ENCODE results near the gene IQSEC1.

IQSEC1 gene

DNA sequence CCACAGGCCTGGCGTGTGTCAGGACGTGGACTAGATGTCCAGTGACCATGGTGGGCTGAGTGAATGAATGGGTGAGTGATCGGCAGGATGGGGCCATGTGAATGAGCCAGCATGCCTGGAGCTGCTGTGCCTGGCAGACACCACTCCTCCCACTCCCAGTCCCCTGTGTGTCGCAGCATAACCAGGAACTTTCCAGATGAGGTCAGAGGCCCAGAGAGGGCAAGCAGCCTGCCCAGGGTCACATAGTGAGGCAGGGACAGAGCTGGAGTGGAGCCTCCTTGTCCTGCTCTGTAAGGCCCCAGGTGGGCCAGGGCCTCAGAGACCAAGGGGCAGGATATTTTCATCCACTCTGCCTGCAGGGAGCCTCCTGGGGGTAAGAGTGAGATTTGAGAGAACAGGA is 6.4 kb downstream of the IQSEC1 start:
- DNase-seq, result no peak

DNA sequence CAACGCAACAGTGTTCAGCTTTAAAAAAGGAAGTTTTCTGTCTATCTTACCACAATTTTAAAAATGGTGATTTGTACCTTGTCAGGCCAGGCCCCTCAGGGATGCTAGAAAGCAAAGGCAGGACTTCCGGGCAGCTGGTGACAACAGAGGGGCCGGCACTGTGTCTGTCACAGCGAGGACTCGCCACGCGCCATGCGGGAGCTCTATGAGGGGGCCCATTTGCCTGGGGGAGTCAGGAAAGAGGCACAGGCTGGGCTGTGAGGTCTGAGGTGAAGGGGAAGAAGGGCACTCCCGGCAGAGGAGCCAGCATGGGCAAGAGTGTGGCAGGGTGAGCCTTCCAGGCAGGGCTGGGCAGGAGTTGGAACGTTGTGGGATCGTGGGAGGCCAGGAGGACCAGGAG is 7.0 kb downstream of the IQSEC1 start:
- DNase-seq, result no peak

DNA sequence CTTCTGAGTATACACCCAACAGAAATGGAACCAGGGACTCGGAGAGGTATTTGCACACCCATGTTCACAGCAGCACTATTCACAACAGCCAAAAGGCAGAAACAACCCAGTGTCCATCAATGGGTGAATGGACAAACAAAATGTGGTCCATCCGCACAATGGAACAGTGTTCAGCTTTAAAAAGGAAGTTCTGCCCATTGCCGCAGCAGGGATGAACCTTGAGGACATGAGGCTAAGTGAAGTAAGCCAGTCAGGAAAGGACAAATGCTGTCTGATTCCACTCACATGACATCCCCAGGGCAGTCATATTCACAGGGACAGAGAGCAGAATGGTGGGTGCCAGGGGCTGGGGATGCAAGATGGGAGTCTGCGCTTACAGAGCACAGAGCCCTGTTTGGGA is 7.5 kb downstream of the IQSEC1 start:
- no peak for DNase-seq

DNA sequence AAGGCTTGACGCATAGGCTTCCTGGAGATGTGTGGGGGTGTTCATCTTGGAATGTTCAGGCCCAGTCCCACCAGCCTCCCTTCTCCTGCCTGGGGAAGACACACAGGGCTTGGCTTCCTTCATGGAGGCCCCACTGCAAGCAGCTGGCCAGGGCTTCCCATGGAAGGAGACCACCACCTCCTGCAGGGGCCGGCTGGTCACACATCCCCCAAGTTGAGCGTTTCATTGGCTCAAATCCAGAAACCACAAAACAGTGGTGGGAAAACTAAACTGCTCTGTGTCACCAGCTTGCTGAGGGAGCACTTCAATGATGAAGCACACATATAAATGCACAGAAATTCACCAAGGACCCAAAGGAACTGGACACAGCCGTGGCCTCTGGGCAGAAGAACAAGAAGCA is 8.3 kb downstream of the IQSEC1 start:
- no peak for DNase-seq

DNA sequence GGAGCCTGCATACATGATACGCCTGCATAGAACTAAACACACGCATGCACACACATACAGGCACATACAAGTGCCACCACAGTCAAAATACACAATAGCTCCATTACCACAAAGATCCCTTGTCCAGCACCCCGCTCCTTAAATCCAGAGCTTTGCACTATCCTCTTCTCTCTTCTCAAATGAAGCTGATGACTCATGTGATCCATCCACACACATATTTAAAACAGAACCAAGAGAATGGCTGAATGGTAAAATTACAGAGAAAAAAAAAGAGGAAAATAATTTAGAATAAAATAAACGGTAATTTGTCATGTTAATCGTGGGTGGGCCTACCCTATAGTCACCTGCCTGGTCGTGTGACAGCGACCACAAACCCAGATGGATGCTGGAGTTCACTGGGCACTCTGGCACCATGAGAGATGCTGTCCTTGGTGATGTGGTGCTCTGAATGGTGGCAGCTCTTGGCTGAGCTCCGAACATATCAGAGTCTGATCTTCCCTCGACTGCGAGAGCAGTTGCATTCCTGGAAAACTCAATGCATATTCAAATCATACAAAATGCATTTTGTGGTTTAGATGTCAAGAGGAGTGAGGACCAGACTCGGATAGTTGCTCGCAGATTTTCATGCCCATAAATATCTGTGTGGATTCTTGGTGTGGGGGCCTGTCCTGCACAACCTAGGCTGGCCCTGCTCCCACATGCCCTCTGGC is 8.9 kb downstream of the IQSEC1 start:
- no peak for DNase-seq

DNA sequence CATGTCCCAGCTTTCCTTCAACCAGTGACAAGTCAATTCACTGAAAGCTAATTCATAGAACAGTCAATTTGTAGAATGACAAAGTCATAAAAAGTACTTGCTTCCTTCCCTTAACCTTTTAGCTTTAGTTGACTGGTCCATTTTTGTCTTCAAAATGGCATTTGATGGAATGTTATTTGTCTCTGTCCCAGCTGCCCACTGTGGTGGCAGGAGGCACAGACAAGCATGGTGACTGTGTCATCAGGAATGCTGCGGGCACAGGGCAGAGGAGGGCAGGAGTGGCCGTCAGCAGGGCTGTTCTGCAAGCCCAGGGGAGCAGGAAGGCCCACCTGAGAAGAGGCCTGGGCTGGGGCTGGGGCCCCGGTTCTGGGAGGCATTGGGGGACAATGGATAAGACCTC is 10.0 kb downstream of the IQSEC1 start:
- DNase-seq, result no peak

DNA sequence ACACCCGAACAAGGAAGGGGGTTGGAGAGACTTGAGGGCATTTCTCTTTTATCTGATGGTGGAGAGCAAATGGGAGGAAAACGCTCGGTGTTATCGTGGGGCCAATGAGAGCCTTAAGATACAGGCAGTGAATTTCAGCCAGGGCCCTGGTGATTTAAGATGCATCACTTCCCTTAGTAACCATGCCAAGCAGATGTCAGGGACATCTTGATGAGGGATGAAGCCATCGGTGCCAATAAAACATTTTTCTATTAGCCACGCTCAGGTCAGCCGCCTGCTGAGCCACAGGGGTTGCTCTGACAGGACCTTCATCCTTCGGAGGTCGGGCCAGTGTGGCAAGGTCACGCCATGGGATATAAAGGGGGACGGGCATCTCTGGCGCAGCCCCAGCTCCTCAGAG is 10.6 kb downstream of the IQSEC1 start:
- DNase-seq, result no peak

DNA sequence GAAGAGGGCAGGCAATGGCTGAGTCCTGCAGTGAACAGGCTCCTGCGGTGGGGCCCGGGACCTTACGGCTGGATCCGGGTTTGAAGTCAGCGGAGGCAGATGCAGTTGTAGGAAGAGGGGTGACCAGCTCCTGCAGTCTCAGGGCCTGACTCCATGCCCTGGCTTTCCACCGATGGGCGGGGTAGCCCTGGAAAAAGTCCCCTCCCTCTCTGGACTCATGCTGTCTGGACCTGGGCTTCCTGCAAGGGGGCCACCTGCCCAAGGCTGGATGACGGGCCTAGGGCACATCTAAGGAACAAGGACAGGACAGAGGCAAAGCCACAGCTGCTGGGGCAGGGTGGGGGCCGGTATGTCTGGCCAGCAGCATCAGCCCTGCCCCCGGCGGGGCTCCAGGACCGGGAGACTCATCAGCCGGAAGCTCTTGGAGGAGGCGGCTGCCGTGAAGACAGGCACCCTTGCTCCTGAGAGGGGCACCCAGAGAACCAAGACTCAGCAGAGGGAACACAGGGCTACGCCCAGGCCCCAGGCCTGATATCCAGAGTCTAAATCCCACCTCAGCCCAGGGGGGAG is 12.8 kb downstream of the IQSEC1 start:
- no peak for DNase-seq

DNA sequence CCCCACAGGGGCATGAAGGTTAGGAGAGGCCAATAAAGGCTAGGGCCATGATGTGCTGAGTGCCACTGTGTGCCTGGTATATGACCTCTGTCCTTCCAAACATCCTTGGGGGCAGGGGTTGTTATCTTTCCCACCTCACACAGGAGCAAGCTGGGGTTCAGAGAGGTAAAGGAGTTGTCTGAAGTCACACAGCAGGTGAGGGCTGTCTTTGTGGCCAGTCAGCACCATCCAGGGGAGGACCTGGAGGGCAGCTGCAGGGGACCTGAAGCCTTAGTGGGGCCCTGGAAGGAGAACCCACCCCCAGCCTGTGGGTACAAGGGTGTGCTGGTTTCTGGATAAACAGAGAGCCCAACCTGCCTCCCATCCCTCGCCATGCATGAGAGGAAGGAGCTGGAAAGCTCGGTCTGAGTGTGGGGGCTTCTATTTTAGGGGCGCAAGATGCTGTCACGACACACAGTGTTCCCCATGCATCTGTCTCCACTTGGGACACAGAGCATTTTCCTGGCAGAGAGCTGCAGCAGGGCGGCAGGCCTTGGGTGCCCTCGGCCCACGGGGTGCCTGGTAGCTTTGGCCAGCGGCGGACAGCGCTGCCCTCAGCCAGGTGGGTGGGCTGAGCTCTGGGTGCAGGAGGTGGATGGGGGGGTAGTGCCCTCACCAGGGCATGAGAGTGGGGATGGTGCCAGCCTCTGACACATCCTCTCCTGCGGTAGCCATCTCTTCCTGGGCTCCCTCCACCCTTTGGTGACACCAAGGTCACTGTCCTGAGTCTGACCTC is 14.7 kb downstream of the IQSEC1 start:
- no peak for DNase-seq

DNA sequence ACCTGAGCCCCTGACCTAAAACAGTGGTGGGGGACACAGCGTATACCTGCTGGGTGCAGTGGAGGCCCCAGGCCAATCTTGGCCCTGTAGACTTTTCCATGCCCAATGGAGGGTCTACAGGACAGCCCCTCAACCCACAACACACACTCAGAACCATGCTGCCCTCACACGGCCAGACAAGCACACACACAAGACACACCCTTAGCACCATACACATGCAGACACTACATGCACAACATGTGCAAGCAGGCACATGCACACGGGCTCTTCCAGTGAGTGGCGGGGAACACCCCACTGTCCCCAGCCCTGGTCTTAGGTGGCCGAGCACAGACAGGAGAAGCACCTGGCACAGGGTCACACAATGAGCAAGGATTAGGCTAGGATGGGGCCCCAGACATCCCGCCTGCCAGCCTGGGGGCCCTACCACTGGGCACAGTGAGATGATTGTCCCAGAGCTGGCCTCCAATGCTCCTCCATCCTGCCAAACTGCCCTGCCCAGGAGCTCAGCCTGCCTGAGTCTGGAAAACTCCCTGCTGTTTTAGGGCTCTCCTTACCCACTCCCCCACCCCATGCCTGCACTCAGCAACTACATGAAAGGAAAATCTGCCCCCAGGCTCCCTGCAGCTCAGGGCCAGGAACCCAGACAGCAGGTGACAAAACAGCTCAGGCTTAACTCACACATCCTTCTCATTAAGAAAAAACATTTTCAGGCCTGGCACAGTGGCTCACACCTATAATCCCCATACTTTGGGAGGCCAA is 15.8 kb downstream of the IQSEC1 start:
- DNase-seq, result no peak

DNA sequence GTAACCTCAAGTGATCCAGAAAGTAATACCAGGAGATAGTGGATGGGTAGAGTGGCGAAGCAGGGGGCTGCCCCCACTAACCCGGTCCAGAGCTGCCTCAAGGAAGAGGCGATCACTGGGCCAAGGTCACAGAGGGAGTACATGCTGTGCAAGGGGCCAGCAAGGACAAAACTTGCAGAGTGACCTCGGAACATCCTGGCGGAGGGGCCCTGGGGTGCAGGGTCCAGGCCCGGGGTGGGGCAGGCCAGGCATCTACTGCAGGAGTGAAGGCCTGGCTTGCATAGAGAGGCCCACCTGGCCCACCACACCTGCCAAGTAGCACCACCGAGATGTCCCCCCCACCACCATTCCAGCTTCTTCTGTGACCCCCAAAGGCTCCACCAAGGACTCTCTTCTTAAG is 17.6 kb downstream of the IQSEC1 start:
- no peak for DNase-seq

DNA sequence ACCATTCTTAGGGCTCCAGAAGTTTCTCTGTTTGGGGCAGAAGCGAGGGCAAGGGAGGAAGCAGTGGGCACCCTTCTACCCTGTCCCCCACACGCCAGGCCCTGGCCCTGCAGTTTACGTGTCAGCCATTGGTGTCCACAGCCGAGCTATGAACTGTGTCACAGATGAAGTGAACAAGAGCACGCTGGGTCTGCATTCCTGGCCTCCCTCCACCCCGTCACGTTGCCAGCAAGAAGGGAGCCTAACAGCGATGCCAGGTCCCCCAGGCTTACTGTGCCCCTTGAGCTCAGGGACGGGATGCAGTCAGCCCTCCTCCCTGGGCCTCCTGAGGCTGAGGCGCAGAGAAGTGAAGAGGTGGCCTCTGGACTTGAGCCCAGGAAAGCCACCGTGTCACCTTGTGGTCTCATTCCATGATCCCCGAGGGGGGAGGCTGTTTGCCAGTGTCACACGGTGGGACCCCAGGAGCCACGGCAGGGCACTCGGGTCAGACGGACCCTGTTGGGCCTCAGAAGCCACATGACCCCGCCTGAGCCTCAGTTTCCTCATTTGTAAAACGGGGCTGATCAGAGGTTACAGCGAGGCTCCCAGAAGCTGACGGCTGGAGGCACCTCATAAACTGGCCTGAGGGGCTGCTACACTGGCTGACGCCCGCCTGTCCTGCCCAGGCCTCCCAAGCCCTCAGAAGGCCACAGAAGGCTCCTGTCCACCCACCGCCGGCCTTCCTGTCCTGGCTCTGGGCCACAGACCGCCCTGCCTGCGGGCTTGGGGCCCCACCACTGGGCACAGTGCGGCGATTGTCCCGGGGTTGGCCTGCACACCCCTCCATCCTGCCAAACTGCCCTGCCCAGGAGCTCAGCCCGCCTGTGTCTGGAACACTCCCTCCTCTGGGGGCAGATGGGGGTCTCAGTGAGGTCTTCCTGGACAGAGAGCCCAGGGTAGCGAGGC is 18.6 kb downstream of the IQSEC1 start:
- DNase-seq, result no peak

DNA sequence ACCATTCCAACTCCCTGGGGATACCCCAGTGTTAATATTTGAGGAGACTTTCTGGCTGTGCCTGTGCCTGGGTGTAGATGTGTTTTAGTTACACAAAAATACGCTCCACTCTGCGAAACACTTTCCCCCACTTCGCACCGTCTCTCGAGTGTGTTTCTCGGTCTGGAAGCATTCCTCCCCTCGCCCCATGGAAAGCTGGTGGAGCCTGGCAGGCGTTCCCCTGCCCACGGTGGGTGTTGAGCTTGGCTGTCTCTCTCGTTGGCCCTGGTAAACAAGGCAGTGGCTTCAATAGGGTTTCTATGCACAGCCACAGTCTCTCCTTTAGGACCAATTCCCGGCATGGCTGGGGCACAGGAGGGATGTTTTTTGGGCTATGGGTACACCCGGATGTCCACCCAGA is 19.3 kb downstream of the IQSEC1 start:
- no peak for DNase-seq

DNA sequence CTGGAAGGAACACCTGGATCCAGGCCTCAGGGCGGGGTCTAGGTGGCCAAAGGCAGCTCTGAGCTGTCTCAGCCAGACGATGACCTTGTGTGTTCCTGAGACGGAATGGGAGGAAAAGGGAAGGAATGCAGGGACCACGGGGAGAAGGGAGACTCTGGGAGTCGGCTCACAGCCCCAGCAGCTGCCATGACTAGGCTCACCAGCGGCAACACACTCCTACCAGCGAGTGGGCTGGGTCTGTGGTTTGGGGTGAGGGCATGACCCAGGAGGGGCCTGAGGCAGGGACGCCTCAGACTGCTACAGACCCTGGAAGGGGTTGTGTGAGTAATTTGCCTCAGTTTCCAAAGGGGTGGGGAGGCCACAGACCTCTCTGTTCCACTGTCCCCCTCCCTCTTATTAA is 19.8 kb downstream of the IQSEC1 start:
- no peak for DNase-seq

DNA sequence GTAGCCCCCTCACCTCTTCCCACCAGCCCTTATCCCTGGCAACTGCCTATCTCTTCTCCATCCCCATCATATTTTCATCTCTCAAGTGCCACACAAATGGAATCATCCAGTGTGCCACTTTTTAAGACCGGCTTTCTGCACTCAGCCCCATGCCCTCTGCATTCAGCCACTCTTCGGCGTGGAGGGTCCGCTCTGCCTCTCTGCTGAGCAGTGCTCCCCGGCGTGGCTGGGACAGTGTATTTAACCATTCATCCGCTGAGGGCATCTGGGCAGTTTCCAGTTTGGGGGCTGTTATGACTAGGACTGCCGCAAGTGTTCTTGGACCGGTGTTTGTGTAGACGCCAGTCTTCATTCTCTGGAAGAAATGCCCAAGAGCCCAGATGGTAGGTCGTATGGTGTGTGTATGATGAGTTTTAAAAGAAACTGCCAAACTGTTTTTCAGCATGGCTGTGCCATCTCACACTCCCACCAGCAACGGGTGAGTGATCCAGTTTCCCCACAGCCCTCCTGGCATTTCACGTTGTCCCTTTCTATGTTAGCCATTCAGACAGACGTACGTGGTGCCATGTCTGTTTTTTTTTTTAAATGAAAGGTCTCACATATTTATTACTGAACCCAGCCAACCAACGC is 20.9 kb downstream of the IQSEC1 start:
- no peak for DNase-seq

DNA sequence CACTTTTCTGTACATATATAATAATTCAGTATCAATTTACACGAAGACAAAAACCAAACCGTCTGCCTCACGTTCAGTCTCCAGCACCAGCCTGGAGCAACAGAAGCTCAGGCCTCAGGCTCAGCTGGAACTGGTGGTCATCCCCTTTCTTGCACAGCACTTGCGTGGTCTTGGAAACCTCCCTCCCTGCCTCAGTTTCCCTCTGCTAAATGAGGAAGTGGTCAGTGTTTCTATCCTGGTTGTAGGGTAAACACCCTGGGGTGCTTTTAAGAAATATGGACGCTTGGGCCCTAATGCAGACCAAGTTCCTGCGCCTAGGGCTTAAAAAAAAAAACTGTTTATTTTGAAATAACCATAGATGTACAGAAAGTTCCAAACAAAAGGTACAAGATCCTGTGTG is 21.6 kb downstream of the IQSEC1 start:
- DNase-seq, result no peak

DNA sequence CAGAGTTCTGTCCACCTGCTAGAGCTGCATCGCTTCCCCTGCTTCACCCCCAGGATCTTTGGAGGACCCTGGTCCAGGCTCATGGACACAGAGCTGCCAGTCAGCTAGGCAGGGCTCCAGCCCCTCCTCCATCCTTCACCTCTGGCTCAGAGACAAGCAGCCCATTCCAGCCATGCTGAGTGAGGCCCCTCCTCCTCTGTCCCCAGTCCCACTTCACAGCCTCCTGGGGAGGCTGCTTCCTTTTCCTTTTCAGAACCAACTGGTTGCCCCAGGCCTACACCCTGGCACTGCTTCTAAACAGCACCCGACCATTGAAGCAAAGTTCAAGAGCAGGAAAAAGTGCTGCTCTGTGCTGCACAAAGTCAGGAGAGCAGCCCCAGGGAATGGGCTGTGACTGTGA is 22.2 kb downstream of the IQSEC1 start:
- DNase-seq, result no peak

DNA sequence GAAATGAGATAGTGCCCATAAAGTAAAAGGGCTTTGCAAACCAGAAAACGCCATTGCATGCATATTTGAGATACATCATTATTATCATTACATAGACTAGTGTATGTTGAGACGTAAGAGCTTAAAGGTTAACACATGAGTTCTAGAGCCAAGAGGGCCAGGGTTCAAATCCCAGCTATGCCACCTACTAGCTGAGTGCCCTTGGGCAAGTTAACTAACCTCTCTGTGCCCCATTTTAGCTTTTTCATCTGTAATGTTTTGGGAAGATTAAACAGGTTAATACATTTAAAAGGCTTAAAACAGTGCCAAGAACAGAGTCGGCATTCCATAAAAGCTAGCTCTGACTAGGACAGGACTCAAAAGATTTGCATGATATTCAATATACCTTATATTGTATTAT is 22.8 kb downstream of the IQSEC1 start:
- no peak for DNase-seq

DNA sequence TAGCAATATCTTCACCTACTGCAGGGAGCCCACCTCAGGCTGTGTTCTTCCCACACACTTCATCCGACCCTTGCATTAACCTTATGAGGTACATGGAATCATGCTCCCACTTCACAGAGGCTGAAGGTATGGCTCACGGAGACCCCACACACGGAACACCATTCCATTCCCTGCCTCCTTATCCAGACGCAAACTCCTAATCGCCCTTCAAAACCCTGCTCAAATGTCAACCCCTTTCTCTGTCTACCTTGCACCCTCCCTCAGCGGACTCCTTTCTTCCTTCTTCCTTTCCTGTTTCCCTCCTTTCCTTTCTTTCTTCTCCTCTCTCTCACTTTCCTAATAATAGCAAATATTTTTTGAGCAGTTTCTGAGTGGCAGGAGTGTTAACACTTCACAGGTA is 23.8 kb downstream of the IQSEC1 start:
- no peak for DNase-seq

DNA sequence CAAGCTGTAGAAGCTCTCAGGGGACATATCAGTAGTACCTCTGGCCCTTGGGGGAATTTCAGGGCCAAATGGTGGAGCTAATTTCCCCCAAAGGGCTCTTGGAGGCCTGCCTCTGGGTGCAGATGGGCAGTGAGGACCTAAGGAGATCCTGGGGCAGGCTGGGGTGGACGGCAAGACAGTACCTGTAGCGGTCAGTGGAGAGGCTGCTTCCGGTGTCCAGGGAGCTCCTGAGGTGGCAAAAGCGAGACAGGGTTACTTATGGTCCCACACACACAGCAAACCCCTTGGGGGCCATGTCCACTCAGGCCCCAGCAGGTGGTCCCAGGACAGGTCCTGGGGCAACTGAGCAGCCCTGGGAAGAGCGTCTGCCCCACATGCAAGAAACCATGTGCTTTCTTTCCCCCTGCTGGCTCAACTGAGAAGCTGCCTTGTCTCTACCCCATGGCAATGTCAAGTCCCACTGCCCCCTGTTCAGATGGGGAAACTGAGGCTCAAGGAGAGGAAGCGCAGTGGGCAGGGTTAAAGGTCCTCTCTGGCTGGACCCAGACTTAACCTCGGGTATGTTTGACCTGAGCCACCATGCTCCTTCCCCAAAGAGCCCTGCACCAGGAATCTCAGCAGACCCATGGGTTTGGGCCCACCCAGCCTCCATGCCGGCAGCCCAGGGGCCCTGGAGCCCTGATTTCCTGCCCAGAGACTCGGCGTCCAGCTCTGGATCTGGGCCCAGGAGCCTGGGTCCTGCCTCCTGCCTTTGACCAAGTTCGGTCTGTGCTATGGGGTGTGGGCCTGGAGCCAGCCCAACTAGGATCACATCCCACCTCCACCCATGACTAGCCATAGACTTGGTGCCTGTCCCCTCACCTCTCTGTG is 25.7 kb downstream of the IQSEC1 start:
- no peak for DNase-seq

Data from activated naive CD4-positive, alpha-beta T cell treated with Interleukin-2 at 50 U/mL for 16 hours (primary cell).